ENCODE results near the gene NHLRC1.

DNA sequence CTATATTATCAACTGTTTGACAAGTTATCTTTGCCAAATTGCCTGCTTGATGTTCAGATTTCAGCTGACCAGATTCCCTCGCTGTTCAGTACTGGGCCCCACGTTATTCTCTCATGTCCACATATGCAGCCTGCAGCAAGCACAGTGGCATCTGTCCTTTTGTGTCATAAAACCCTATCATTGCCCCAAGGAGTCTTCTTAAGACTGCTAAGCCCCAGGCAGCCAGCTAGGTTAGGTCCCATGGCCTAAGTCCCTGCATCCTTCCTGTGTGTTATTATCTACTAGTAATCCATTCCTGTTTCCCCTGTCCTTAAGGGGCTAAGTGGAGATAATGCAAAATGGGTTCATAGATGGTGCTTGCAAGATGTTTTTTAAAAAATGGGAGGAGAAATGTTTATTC, 39.9 kb upstream of the NHLRC1 start:
- TF ChIP-seq, protein P1, sequence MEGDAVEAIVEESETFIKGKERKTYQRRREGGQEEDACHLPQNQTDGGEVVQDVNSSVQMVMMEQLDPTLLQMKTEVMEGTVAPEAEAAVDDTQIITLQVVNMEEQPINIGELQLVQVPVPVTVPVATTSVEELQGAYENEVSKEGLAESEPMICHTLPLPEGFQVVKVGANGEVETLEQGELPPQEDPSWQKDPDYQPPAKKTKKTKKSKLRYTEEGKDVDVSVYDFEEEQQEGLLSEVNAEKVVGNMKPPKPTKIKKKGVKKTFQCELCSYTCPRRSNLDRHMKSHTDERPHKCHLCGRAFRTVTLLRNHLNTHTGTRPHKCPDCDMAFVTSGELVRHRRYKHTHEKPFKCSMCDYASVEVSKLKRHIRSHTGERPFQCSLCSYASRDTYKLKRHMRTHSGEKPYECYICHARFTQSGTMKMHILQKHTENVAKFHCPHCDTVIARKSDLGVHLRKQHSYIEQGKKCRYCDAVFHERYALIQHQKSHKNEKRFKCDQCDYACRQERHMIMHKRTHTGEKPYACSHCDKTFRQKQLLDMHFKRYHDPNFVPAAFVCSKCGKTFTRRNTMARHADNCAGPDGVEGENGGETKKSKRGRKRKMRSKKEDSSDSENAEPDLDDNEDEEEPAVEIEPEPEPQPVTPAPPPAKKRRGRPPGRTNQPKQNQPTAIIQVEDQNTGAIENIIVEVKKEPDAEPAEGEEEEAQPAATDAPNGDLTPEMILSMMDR (IDR thresholded peaks at IDR 0.05) = no peak
- TF ChIP-seq ZFX (IDR thresholded peaks at IDR 0.05; ENCODE audit: borderline replicate concordance) = no peak

Measured in 22Rv1 (cell line).